Trophoblast cell (in vitro differentiated cells and primary cell): ENCODE measurements around the gene TRPC4.

Experiments used
- DNase-seq, 2 donors: peaks; one replicate each; pipeline ENCODE4 v3.0.0-alpha.2; 2016
- H2AFZ ChIP-seq: 2 replicates; pipeline ENCODE4 v1.6.1; 2013; ENCODE audit warnings: low read length, moderate library complexity, mild to moderate bottlenecking; ENCODE audit not compliant: insufficient read depth, poor library complexity
- H2AK5ac ChIP-seq: 2 replicates; pipeline ENCODE4 v1.6.1; 2013; ENCODE audit warnings: mild to moderate bottlenecking, low read length
- H2BK120ac ChIP-seq: 2 replicates; pipeline ENCODE4 v1.6.1; 2013; ENCODE audit warnings: low read length, mild to moderate bottlenecking, moderate library complexity; ENCODE audit not compliant: insufficient read depth, poor library complexity
- H2BK12ac ChIP-seq: 2 replicates; pipeline ENCODE4 v1.6.1; 2013; ENCODE audit warnings: mild to moderate bottlenecking, low read length, moderate library complexity
- H2BK5ac ChIP-seq: 2 replicates; pipeline ENCODE4 v1.6.1; 2013; ENCODE audit warnings: low read length, low read depth, moderate library complexity, mild to moderate bottlenecking; ENCODE audit not compliant: poor library complexity
- H3K14ac ChIP-seq: 2 replicates; pipeline ENCODE4 v1.6.1; 2013; ENCODE audit warnings: mild to moderate bottlenecking, low read length
- H3K18ac ChIP-seq: 2 replicates; pipeline ENCODE4 v1.6.1; 2013; ENCODE audit warnings: mild to moderate bottlenecking, low read length
- H3K23ac ChIP-seq: 2 replicates; pipeline ENCODE4 v1.6.1; 2013; ENCODE audit warnings: low read length
- H3K27ac ChIP-seq: 2 replicates; pipeline ENCODE4 v1.5.1; 2013; ENCODE audit warnings: low read depth, mild to moderate bottlenecking, inconsistent platforms, low read length, moderate library complexity
- H3K27me3 ChIP-seq: 2 replicates; pipeline ENCODE4 v1.6.1; 2013; ENCODE audit warnings: inconsistent platforms, mild to moderate bottlenecking, low read length, moderate library complexity; ENCODE audit not compliant: insufficient read depth
- H3K36me3 ChIP-seq, 2 experiments: 1 replicate in 1 of 2; 2 replicates in 1 of 2; pipeline ENCODE4 v1.6.1; 2013; ENCODE audit warnings: low read length in 2 of 2, mild to moderate bottlenecking in 2 of 2, moderate library complexity in 1 of 2; ENCODE audit not compliant: insufficient read depth in 2 of 2, control insufficient read depth in 1 of 2
- H3K4ac ChIP-seq: 2 replicates; pipeline ENCODE4 v1.6.1; 2013; ENCODE audit warnings: low read depth, mild to moderate bottlenecking, low read length, moderate library complexity
- H3K4me1 ChIP-seq, 2 experiments: 1 replicate in 1 of 2; 2 replicates in 1 of 2; pipeline ENCODE4 v1.6.1; 2013; ENCODE audit warnings: low read length in 2 of 2, mild to moderate bottlenecking in 2 of 2, moderate library complexity in 1 of 2; ENCODE audit not compliant: insufficient read depth in 2 of 2, control insufficient read depth in 1 of 2
- H3K4me2 ChIP-seq: 2 replicates; pipeline ENCODE4 v1.6.1; 2013; ENCODE audit warnings: inconsistent platforms, mild to moderate bottlenecking, low read length, moderate library complexity
- H3K4me3 ChIP-seq: 2 replicates; pipeline ENCODE4 v1.5.1; 2013; ENCODE audit warnings: mild to moderate bottlenecking, low read depth, low read length, inconsistent platforms
- H3K79me1 ChIP-seq: one replicate; pipeline ENCODE4 v1.6.1; 2013; ENCODE audit warnings: low read length
- H3K79me2 ChIP-seq: 2 replicates; pipeline ENCODE4 v1.6.1; 2013; ENCODE audit warnings: low read length, mild to moderate bottlenecking; ENCODE audit not compliant: control insufficient read depth, insufficient read depth, poor library complexity
- H3K9ac ChIP-seq: 2 replicates; pipeline ENCODE4 v1.6.1; 2013; ENCODE audit warnings: mild to moderate bottlenecking, low read length
- H3K9me3 ChIP-seq: 2 replicates; pipeline ENCODE4 v1.6.1; 2013; ENCODE audit warnings: low read depth, mild to moderate bottlenecking, control low read depth, inconsistent platforms, low read length; ENCODE audit not compliant: insufficient read depth
- H4K12ac ChIP-seq: 2 replicates; pipeline ENCODE4 v1.6.1; 2013; ENCODE audit warnings: low read depth, mild to moderate bottlenecking, low read length, moderate library complexity
- H4K8ac ChIP-seq: 2 replicates; pipeline ENCODE4 v1.6.1; 2013; ENCODE audit warnings: low read depth, mild to moderate bottlenecking, low read length, moderate library complexity
- H4K91ac ChIP-seq: one replicate; pipeline ENCODE4 v1.6.1; 2013; ENCODE audit warnings: low read depth, mild to moderate bottlenecking, low read length, moderate library complexity
- WGBS: extraction: QIAGEN DNeasy Blood & Tissue Kit; methylation state at CpG from one replicate; pipeline ENCODE4 v1.1.7; 2013; ENCODE audit warnings: missing lambda C conversion rate; ENCODE audit not compliant: insufficient read length, insufficient coverage; ENCODE audit errors: extremely low coverage; 5-methylcytosine and 5-hydroxymethylcytosine counted together

The TRPC4 gene

GRCh38 chr13:37795326-37795725 lies 74.2 kb downstream of the TRPC4 start:
- Histone ChIP-seq H4K91ac (no peak overlapping the region), H4K12ac (no peak overlapping the region), H2AK5ac (no peak overlapping the region), H3K14ac (no peak overlapping the region), H3K79me2 (no peaks in the 10 kb centered on the region), H2BK12ac (no peak overlapping the region), H3K9ac (no peak overlapping the region), H2AFZ (no peak overlapping the region), H3K4ac (no peak overlapping the region), H3K18ac (no peak overlapping the region), H3K4me2 (no peak overlapping the region), H3K9me3 (no peaks in the 10 kb centered on the region), H3K79me1 (no peaks in the 10 kb centered on the region), H2BK120ac (no peak overlapping the region), H2BK5ac (no peak overlapping the region), H4K8ac (no peak overlapping the region), H3K36me3 (no peaks in the 10 kb centered on the region), H3K4me3 (no peak overlapping the region), H3K27me3 (no peaks in the 10 kb centered on the region), H3K23ac (no peak overlapping the region), H3K4me1 (no peaks in the 10 kb centered on the region), H3K27ac (no peak overlapping the region)
- DNase-seq = no peak

- no peak overlapping the region for H4K12ac ChIP-seq
- H3K79me1 ChIP-seq = no peaks in the 10 kb centered on the region
- no peak overlapping the region for H3K9ac ChIP-seq
These were observed 77.9 kb downstream of the TRPC4 start for GRCh38 chr13:37791699-37792098.

GRCh38 chr13:37788346-37788745 lies 81.2 kb downstream of the TRPC4 start:
- no peak overlapping the region for H2AK5ac ChIP-seq
- no peak for DNase-seq
- H3K36me3 ChIP-seq = no peaks in the 10 kb centered on the region
- no peaks in the 10 kb centered on the region for H3K9me3 ChIP-seq
- no peak overlapping the region for H3K4ac ChIP-seq
- no peak overlapping the region for H3K27ac ChIP-seq
- no peak overlapping the region for H3K18ac ChIP-seq
- no peak overlapping the region for H4K91ac ChIP-seq
- no peak overlapping the region for H2AFZ ChIP-seq
- WGBS = no CpG with 5 or more reads among the region's 1 CpG
- H2BK12ac ChIP-seq = no peak overlapping the region
- H4K12ac ChIP-seq = no peak overlapping the region
- H3K14ac ChIP-seq = no peak overlapping the region
- no peak overlapping the region for H4K8ac ChIP-seq
- H3K4me3 ChIP-seq = no peak overlapping the region
- no peaks in the 10 kb centered on the region for H3K79me1 ChIP-seq
- H2BK120ac ChIP-seq = no peak overlapping the region
- H3K27me3 ChIP-seq = no peaks in the 10 kb centered on the region
- no peak overlapping the region for H3K23ac ChIP-seq
- H2BK5ac ChIP-seq = no peak overlapping the region
- H3K4me1 ChIP-seq = no peaks in the 10 kb centered on the region
- no peak overlapping the region for H3K9ac ChIP-seq
- no peaks in the 10 kb centered on the region for H3K79me2 ChIP-seq
- no peak overlapping the region for H3K4me2 ChIP-seq

More at GRCh38 chr13:37791699-37792098, 77.9 kb downstream of the TRPC4 start:
- no peak overlapping the region for H2BK5ac ChIP-seq
- H3K18ac ChIP-seq = no peak overlapping the region
- H3K4ac ChIP-seq = no peak overlapping the region
- no peaks in the 10 kb centered on the region for H3K9me3 ChIP-seq
- no peak overlapping the region for H3K4me3 ChIP-seq
- no peak overlapping the region for H2AK5ac ChIP-seq
- H3K27me3 ChIP-seq = no peaks in the 10 kb centered on the region
- no peak for DNase-seq
- no peaks in the 10 kb centered on the region for H3K4me1 ChIP-seq
- H3K14ac ChIP-seq = no peak overlapping the region
- no peaks in the 10 kb centered on the region for H3K36me3 ChIP-seq
- H3K27ac ChIP-seq = no peak overlapping the region
- H2BK120ac ChIP-seq = no peak overlapping the region
- H3K79me2 ChIP-seq = no peaks in the 10 kb centered on the region
- no peak overlapping the region for H3K4me2 ChIP-seq
- H2AFZ ChIP-seq = no peak overlapping the region
- no peak overlapping the region for H2BK12ac ChIP-seq
- H3K23ac ChIP-seq = no peak overlapping the region
- H4K8ac ChIP-seq = no peak overlapping the region
- no peak overlapping the region for H4K91ac ChIP-seq
- WGBS = no CpG with 5 or more reads among the region's 2 CpGs

GRCh38 chr13:37777676-37778075 lies 91.9 kb downstream of the TRPC4 start:
- no peaks in the 10 kb centered on the region for H3K4me1 ChIP-seq
- no peaks in the 10 kb centered on the region for H3K9me3 ChIP-seq
- no peak overlapping the region for H3K4me3 ChIP-seq
- no peak overlapping the region for H3K4me2 ChIP-seq
- H3K18ac ChIP-seq = no peak overlapping the region
- no peak for DNase-seq
- no peaks in the 10 kb centered on the region for H3K36me3 ChIP-seq
- no peaks in the 10 kb centered on the region for H3K27me3 ChIP-seq
- H3K79me2 ChIP-seq = no peaks in the 10 kb centered on the region
- no peak overlapping the region for H4K91ac ChIP-seq
- no peak overlapping the region for H2AFZ ChIP-seq
- H3K27ac ChIP-seq = no peak overlapping the region
- H2AK5ac ChIP-seq = no peak overlapping the region
- H3K9ac ChIP-seq = no peak overlapping the region
- no peaks in the 10 kb centered on the region for H3K79me1 ChIP-seq
- H4K12ac ChIP-seq = no peak overlapping the region
- no peak overlapping the region for H2BK12ac ChIP-seq
- no peak overlapping the region for H3K23ac ChIP-seq
- no peak overlapping the region for H2BK5ac ChIP-seq
- no peak overlapping the region for H3K4ac ChIP-seq
- H2BK120ac ChIP-seq = no peak overlapping the region
- H3K14ac ChIP-seq = no peak overlapping the region
- no peak overlapping the region for H4K8ac ChIP-seq

GRCh38 chr13:37775871-37776270 lies 93.7 kb downstream of the TRPC4 start:
- Histone ChIP-seq H3K9ac (no peak overlapping the region), H4K91ac (no peak overlapping the region), H2BK12ac (no peak overlapping the region), H2BK120ac (no peak overlapping the region), H3K27me3 (no peaks in the 10 kb centered on the region), H2AK5ac (no peak overlapping the region), H3K79me1 (no peaks in the 10 kb centered on the region), H3K27ac (no peak overlapping the region), H4K12ac (no peak overlapping the region), H3K4me1 (no peaks in the 10 kb centered on the region), H3K79me2 (no peaks in the 10 kb centered on the region), H3K4me2 (no peak overlapping the region), H3K18ac (no peak overlapping the region), H4K8ac (no peak overlapping the region), H3K9me3 (no peaks in the 10 kb centered on the region), H2AFZ (no peak overlapping the region), H3K36me3 (no peaks in the 10 kb centered on the region), H3K23ac (no peak overlapping the region), H3K14ac (no peak overlapping the region), H3K4ac (no peak overlapping the region), H3K4me3 (no peak overlapping the region), H2BK5ac (no peak overlapping the region)
- WGBS = no CpG with 5 or more reads among the region's 1 CpG
- no peak for DNase-seq
